Activated naive CD8-positive, alpha-beta T cell treated with anti-CD3 and anti-CD28 coated beads, Interleukin-2, amount 50 U/mL, for 24 hours (primary cell): ENCODE results near the gene MSGN1.

Source experiments
- ATAC-seq: fragments of 150-1000 bp; cut with Tn5 transposase; one replicate; pipeline ENCODE4 v1.10.0; 2021
- DNase-seq: peaks from one replicate; pipeline ENCODE4 v3.0.0; 2021
- H3K27ac Mint-ChIP-seq: one replicate; pipeline ENCODE4 v1.8.0; 2021; ENCODE audit warnings: mild to moderate bottlenecking, mixed read lengths
- H3K27me3 Mint-ChIP-seq: one replicate; pipeline ENCODE4 v1.8.0; 2021; ENCODE audit warnings: mixed read lengths
- H3K36me3 Mint-ChIP-seq: one replicate; pipeline ENCODE4 v1.8.0; 2021; ENCODE audit warnings: low read depth, mixed read lengths
- H3K4me1 Mint-ChIP-seq: one replicate; pipeline ENCODE4 v1.8.0; 2021; ENCODE audit warnings: mixed read lengths
- H3K4me3 Mint-ChIP-seq: one replicate; pipeline ENCODE4 v1.8.0; 2021; ENCODE audit warnings: mild to moderate bottlenecking, moderate library complexity, mixed read lengths
- H3K9me3 Mint-ChIP-seq: one replicate; pipeline ENCODE4 v1.8.0; 2021; ENCODE audit warnings: mixed read lengths

The MSGN1 gene

DNA sequence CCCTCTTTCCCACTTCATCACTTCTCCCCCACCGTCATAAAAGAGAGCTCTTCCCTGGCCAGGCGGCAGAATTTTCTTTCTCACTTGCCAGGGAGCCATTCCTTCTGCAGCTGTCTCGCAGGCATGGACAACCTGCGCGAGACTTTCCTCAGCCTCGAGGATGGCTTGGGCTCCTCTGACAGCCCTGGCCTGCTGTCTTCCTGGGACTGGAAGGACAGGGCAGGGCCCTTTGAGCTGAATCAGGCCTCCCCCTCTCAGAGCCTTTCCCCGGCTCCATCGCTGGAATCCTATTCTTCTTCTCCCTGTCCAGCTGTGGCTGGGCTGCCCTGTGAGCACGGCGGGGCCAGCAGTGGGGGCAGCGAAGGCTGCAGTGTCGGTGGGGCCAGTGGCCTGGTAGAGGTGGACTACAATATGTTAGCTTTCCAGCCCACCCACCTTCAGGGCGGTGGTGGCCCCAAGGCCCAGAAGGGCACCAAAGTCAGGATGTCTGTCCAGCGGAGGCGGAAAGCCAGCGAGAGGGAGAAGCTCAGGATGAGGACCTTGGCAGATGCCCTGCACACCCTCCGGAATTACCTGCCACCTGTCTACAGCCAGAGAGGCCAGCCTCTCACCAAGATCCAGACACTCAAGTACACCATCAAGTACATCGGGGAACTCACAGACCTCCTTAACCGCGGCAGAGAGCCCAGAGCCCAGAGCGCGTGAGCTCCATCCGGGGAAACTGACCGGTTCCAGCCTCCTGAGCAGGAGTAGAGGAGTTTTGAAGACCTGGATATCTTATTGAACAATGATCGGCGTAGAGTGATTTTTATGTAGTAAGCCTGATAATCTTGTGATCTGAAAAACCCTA, at the start of gene MSGN1:
Gene MSGN1, plus strand, starts transcription at position 65 of the 850 bp plus-strand sequence. Its CDS starts 59 bp downstream, at position 124.
- DNase-seq (no peak), ATAC-seq (no peak)
- H3K4me1 Mint-ChIP-seq: peaks cover 13% of the 10 kb centered on the region
- H3K36me3 Mint-ChIP-seq: no peaks in the 10 kb centered on the region
- no peaks in the 10 kb centered on the region for H3K9me3 Mint-ChIP-seq
- H3K27me3 Mint-ChIP-seq: peaks cover 2% of the 10 kb centered on the region
- no peak within 1 kb of the TSS for H3K27ac Mint-ChIP-seq
- no peak within 1 kb of the TSS for H3K4me3 Mint-ChIP-seq

DNA sequence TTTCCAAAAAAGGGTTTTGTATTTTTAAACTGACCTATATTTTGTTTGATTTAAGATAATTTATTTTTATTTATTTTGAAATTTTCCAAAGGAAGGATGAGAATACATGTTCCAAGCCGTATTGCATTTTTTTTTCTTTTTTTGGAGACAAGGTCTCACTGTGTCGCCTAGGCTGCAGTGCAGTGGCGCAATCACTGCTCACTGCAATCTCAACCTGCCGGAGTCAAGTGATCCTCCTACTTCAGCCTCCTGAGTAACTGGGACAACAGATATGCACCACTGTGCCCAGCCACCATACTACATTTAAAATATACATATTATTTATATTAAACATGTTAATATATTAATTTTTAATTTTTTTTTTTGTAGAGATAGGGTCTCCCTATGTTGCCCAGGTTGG, 47.4 kb upstream of the MSGN1 start:
- DNase-seq (no peak), ATAC-seq (no peak)
- Mint-ChIP-seq H3K27ac (no peak overlapping the region), H3K4me1 (no peaks in the 10 kb centered on the region), H3K4me3 (no peak overlapping the region), H3K9me3 (no peaks in the 10 kb centered on the region), H3K36me3 (peaks cover 24% of the 10 kb centered on the region), H3K27me3 (no peaks in the 10 kb centered on the region)

DNA sequence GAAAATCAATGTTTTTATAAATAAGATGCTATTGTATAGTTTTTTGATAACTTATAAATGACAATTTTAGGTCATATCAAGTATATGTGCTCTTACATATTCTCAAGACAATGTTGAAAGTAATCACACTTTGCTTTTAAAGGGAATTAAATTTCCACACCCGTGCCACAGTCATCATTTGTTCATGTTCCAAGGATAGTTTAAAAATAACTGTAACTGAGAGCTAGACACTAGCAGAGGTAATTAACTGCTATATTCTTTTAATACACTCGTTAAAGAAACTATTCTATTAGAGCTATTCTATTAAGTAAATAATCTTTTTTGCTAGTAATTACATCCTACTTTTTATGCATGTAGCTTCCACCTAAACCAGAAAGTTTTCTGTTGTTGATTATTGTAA, 44.3 kb upstream of the MSGN1 start:
- no peaks in the 10 kb centered on the region for H3K4me1 Mint-ChIP-seq
- no peak for ATAC-seq
- H3K27ac Mint-ChIP-seq: no peak overlapping the region
- no peaks in the 10 kb centered on the region for H3K27me3 Mint-ChIP-seq
- H3K9me3 Mint-ChIP-seq: no peaks in the 10 kb centered on the region
- no peak for DNase-seq
- no peak overlapping the region for H3K4me3 Mint-ChIP-seq
- peaks cover 32% of the 10 kb centered on the region for H3K36me3 Mint-ChIP-seq

DNA sequence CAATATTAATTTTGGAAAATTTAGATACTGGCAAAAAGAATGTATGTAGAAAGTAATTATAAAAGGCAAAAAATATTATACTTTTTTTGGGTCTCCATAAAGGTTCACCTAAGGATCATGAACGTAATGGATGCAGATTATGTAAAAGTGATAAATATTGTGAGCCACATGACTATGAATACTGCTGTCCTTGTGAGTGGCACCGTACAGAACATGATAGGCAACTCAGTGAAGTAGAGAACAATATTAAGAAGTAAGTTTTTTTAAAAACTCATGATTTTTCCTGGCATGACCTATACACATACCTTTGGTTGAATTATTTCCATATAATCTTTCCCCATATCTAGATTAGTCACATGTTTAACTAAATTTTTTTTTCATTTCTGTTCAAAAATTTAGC, 43.7 kb upstream of the MSGN1 start:
- Mint-ChIP-seq H3K27ac (no peak overlapping the region), H3K27me3 (no peaks in the 10 kb centered on the region), H3K36me3 (peaks cover 31% of the 10 kb centered on the region), H3K4me1 (no peaks in the 10 kb centered on the region), H3K9me3 (no peaks in the 10 kb centered on the region), H3K4me3 (no peak overlapping the region)
- DNase-seq: no peak
- ATAC-seq: no peak

DNA sequence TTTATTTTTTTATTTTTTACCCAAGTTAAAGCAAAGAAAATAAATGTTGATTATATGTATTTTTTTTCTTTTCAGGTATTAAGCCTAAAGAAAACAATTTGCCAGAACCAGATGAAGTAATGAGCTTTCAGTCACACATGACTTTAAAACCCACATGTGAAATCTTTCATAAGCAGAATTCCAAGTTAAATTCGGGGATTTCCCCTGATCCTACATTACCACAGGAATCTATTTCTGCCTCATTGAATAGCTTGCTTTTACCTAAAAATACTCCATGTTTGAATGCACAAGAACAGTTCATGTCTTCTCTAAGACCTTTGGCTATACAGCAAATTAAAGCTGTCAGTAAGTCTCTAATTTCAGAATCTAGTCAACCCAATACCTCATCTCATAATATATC, 35.7 kb upstream of the MSGN1 start:
- no peak for ATAC-seq
- no peak for DNase-seq
- peaks cover 49% of the 10 kb centered on the region for H3K36me3 Mint-ChIP-seq
- no peak overlapping the region for H3K27ac Mint-ChIP-seq
- H3K4me3 Mint-ChIP-seq: no peak overlapping the region
- H3K9me3 Mint-ChIP-seq: peaks cover 16% of the 10 kb centered on the region
- no peaks in the 10 kb centered on the region for H3K4me1 Mint-ChIP-seq
- H3K27me3 Mint-ChIP-seq: no peaks in the 10 kb centered on the region

- peaks cover 16% of the 10 kb centered on the region for H3K9me3 Mint-ChIP-seq
- ATAC-seq (no peak), DNase-seq (no peak)
- H3K36me3 Mint-ChIP-seq: peaks cover 44% of the 10 kb centered on the region
- H3K27me3 Mint-ChIP-seq: no peaks in the 10 kb centered on the region
- H3K27ac Mint-ChIP-seq: no peak overlapping the region
- no peaks in the 10 kb centered on the region for H3K4me1 Mint-ChIP-seq
- H3K4me3 Mint-ChIP-seq: no peak overlapping the region
Measured at GRCh38 chr2:17781482-17781881, 34.8 kb upstream of the MSGN1 start.

GRCh38 chr2:17786727-17787126, 29.5 kb upstream of the MSGN1 start:
- H3K27ac Mint-ChIP-seq: no peak overlapping the region
- DNase-seq (no peak), ATAC-seq (no peak)
- no peak overlapping the region for H3K4me3 Mint-ChIP-seq
- peaks cover 11% of the 10 kb centered on the region for H3K27me3 Mint-ChIP-seq
- H3K36me3 Mint-ChIP-seq: peaks cover 20% of the 10 kb centered on the region
- H3K9me3 Mint-ChIP-seq: peaks cover 16% of the 10 kb centered on the region
- no peaks in the 10 kb centered on the region for H3K4me1 Mint-ChIP-seq

DNA sequence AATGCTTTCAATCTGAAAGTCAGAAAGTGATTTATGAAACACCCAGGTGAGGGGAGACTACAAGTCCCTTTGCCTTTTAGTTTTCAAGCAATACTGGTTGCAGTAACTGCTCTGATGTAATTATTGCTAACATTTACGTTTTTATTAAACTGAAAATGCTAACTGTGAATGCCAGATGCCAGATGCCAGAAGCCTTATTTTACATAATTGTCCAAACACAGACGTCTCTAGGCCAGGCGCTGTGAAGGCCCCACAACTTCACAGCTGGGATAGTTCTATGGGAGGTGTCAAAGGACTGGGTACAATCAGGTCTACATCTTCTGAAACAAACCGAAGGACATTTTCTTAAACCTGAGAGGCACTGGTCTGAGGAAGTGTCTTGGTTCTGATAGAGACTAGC, 27.5 kb upstream of the MSGN1 start:
- no peak overlapping the region for H3K27ac Mint-ChIP-seq
- no peak for ATAC-seq
- peaks cover 4% of the 10 kb centered on the region for H3K9me3 Mint-ChIP-seq
- no peak overlapping the region for H3K4me3 Mint-ChIP-seq
- H3K36me3 Mint-ChIP-seq: peaks cover 3% of the 10 kb centered on the region
- no peaks in the 10 kb centered on the region for H3K4me1 Mint-ChIP-seq
- DNase-seq: no peak
- peaks cover 18% of the 10 kb centered on the region for H3K27me3 Mint-ChIP-seq

DNA sequence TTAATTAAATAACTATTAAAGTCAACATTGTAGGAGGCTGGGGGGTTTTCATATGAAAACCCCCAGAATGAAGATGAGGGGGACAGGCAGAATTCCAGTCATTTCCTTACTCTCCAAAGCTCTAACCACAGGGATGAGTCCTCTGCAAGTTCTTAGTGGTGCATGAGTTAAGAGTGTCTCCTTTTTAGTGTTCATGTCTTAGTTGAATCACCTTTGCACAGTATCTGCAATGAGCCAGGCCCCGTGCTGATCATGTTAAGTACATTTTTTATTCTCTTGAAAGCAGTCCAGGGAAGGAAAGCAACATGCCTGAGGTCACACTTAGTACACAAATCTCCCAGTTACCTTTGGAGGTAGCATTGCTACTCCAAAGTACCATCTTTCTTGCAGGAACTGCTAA, 25.7 kb upstream of the MSGN1 start:
- Mint-ChIP-seq H3K9me3 (no peaks in the 10 kb centered on the region), H3K4me1 (no peaks in the 10 kb centered on the region), H3K36me3 (no peaks in the 10 kb centered on the region), H3K27me3 (peaks cover 24% of the 10 kb centered on the region), H3K4me3 (no peak overlapping the region), H3K27ac (no peak overlapping the region)
- no peak for DNase-seq
- no peak for ATAC-seq

- Mint-ChIP-seq H3K36me3 (no peaks in the 10 kb centered on the region), H3K27ac (no peak overlapping the region), H3K4me1 (no peaks in the 10 kb centered on the region), H3K27me3 (peaks cover 24% of the 10 kb centered on the region), H3K4me3 (no peak overlapping the region), H3K9me3 (no peaks in the 10 kb centered on the region)
- no peak for DNase-seq
- ATAC-seq: no peak
Measured at GRCh38 chr2:17791121-17791816, 25.0 kb upstream of the MSGN1 start.

- peaks cover 26% of the 10 kb centered on the region for H3K27me3 Mint-ChIP-seq
- H3K9me3 Mint-ChIP-seq: no peaks in the 10 kb centered on the region
- ATAC-seq (no peak), DNase-seq (no peak)
- H3K4me3 Mint-ChIP-seq: no peak overlapping the region
- H3K27ac Mint-ChIP-seq: no peak overlapping the region
- no peaks in the 10 kb centered on the region for H3K36me3 Mint-ChIP-seq
- H3K4me1 Mint-ChIP-seq: no peaks in the 10 kb centered on the region
Measured at GRCh38 chr2:17791817-17792130, 24.5 kb upstream of the MSGN1 start.

- no peaks in the 10 kb centered on the region for H3K9me3 Mint-ChIP-seq
- H3K27ac Mint-ChIP-seq: no peak overlapping the region
- peaks cover 26% of the 10 kb centered on the region for H3K27me3 Mint-ChIP-seq
- no peak overlapping the region for H3K4me3 Mint-ChIP-seq
- no peak for DNase-seq
- H3K36me3 Mint-ChIP-seq: no peaks in the 10 kb centered on the region
- no peaks in the 10 kb centered on the region for H3K4me1 Mint-ChIP-seq
- no peak for ATAC-seq
Measured at GRCh38 chr2:17792515-17792914, 23.7 kb upstream of the MSGN1 start.

GRCh38 chr2:17793296-17793695, 23.0 kb upstream of the MSGN1 start:
- Mint-ChIP-seq H3K27me3 (peaks cover 28% of the 10 kb centered on the region), H3K36me3 (no peaks in the 10 kb centered on the region), H3K4me3 (no peak overlapping the region), H3K4me1 (no peaks in the 10 kb centered on the region), H3K9me3 (no peaks in the 10 kb centered on the region), H3K27ac (no peak overlapping the region)
- ATAC-seq: no peak
- no peak for DNase-seq

GRCh38 chr2:17793803-17794354, 22.4 kb upstream of the MSGN1 start:
- no peak overlapping the region for H3K4me3 Mint-ChIP-seq
- no peaks in the 10 kb centered on the region for H3K4me1 Mint-ChIP-seq
- no peaks in the 10 kb centered on the region for H3K36me3 Mint-ChIP-seq
- no peak for ATAC-seq
- peaks cover 30% of the 10 kb centered on the region for H3K27me3 Mint-ChIP-seq
- no peak for DNase-seq
- H3K9me3 Mint-ChIP-seq: no peaks in the 10 kb centered on the region
- no peak overlapping the region for H3K27ac Mint-ChIP-seq

GRCh38 chr2:17795309-17795708, 21.0 kb upstream of the MSGN1 start:
- H3K27ac Mint-ChIP-seq: no peak overlapping the region

More at GRCh38 chr2:17795309-17795708, 21.0 kb upstream of the MSGN1 start:
- peaks cover 3% of the 10 kb centered on the region for H3K4me1 Mint-ChIP-seq
- H3K4me3 Mint-ChIP-seq: no peak overlapping the region
- no peaks in the 10 kb centered on the region for H3K9me3 Mint-ChIP-seq
- H3K27me3 Mint-ChIP-seq: peaks cover 30% of the 10 kb centered on the region
- no peaks in the 10 kb centered on the region for H3K36me3 Mint-ChIP-seq
- DNase-seq (no peak), ATAC-seq (no peak)
